GM21576 (cell line): ENCODE results near the gene PHF8.

ENCODE experiments used
- ATAC-seq: cut with Tn5 transposase; IDR thresholded peaks from one replicate; pipeline ENCODE4 v1.9.1; 2021; ENCODE audit warnings: mild to moderate bottlenecking, moderate library complexity; ENCODE audit not compliant: unreplicated experiment

Gene PHF8

DNA sequence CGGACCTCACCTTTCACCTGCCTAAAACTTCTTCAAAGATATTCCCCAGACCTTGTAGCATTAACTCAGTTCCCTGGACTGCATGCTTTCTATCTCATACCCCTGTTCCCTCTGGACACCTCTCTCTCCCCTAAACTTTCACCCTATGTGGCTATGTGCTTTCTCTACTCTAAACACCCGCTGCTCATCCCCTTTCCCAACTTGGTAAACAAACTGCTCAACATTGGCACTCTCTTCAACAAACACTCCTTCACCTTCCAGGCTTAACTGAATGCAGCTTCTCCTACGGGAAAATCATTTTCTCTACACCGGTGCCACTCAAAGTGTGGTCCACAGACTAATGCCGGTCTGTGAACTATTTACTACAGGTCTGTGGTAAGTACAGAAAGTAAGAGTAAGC is 19.9 kb downstream of the PHF8 start:
- no peak for ATAC-seq

- no peak for ATAC-seq
Observed at GRCh38 chrX:54012830-54013500, 31.3 kb downstream of the PHF8 start.

DNA sequence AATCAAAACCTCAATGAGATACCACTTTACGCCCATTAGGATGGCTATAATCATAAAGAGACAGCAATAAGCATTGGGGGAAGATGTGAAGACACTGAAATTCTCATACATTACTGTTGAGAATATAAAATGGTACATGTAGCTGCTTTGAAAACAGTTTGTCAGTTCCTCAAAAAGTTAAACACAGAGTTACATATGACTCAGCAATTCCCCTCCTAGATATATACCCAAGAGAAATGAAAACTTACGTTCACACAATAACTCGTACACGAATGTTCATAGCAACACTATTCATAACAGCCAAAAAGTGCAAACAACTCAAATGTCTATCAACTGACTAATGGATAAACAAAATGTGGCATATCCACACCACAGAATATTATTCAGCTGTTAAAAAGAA is 36.6 kb downstream of the PHF8 start:
- no peak for ATAC-seq

DNA sequence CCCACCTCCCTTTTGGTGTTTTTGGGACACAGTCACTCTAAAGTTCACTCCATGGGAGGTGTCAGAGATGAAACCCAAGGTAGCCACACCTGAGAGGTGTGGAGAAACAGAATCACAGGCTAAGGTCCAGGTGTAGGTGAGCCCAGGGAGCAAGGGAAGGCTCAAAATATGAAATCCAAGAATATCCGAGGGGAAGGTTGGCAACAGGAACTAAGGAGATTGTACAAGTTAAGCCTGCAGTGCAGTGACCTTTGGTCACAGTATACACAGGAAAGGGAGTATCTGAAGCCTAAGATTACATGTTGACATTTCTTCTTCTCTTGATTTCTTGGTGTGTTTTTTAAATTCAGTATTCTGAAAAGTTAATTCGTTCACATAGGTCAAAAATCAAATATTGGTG is 46.5 kb downstream of the PHF8 start:
- no peak for ATAC-seq

- ATAC-seq, result no peak
Observed at GRCh38 chrX:53992589-53992988, 51.7 kb downstream of the PHF8 start.

DNA sequence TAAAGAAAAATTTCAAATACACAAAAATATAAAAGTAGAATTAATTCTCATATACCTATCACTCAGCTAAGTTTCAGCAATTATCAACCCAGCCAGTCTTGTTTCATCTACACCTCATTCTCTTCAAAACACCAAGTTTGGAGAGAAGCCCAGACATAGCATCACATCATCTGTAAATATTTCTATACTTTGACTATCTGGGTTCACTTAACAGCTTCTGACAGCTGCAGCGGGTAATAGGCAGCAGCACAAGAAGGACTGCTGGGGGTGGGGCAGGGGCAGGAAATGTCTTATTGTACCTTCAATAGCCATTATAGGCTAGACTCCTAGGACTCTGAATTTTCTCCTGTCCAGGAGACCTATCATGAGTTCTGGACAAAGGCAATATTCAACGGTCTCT is 54.1 kb downstream of the PHF8 start:
- ATAC-seq, result no peak

- ATAC-seq, result no peak
Observed at GRCh38 chrX:53984895-53985294, 59.4 kb downstream of the PHF8 start.

GRCh38 chrX:53974529-53974928 is 69.7 kb downstream of the PHF8 start:
- no peak for ATAC-seq

DNA sequence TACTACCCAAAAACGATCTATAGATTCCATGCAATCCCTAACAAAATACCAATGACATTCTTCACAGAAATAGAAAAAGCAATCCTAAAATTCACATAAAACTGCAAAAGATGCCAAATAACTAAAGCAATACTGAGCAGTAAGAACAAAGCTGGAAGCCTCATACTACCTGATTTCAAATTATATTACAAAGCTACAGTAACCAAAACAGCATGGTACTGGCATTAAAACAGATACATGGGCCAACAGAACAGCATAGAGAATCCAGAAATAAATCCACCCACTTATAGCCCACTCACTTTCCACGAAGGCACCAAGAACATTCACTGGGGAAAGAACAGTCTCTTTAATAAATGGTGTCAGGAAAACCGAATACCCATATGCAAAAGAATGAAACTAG is 74.7 kb downstream of the PHF8 start:
- no peak for ATAC-seq

- no peak for ATAC-seq
Observed at GRCh38 chrX:53950130-53950733, 94.0 kb downstream of the PHF8 start.

GRCh38 chrX:53940180-53940579 is 104.1 kb downstream of the PHF8 start:
- no peak for ATAC-seq

DNA sequence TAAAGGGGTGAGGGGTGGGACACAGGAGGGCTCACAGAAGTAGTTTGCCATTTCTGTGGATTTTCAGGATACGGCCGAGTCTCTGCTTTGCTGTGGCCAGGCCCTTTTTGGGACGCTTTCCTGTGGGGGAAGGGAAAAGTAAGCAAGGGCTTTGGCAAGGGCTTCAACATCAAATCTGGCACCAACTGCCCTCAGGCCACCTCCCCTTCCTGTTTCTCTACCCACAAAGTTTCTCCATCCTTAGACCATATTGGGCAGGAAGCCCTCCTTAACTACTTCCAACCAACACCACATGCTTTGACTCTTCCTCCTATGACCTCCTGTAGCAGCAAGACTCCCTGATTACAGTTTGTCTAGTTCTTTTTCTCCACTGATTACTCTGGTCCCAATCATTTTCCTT is 105.1 kb downstream of the PHF8 start:
- ATAC-seq, result no peak

DNA sequence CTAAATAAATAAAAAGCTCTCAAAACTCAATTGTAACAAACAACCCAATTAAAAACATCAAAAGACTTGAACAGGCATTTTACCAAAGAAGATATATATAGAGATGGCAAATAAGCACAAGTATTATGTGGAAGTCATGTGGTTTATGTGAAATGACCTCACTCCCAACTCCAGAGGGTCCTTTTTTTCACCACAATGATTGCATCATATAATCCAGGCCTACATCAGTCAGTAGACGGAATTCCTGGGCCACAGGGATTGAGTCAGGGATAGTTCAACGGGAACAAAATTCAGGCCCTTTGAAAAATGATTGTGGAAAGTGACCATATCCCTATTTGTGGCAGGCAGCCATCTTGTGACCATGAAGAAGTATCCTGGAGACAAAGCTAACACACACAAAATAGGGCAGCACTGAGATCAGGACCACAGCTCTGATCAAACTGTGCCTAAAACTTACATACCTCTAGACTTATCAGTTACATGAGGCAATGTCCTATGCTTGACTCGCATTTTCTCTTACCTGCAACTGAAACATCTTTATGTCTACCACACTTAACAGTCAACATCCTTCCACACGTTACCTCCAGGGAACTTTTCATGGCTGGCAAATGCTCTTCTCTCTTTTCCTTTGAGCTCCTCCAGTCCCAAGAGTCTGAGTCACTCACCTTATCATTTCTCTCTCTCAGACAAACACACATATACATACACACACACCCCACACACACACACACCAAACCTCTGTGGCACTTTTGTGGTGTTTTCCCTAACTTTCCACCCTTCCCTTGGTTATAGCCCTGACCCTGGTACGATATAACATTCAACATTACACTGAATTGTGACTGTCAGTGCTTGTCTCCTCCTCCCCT is 113.5 kb downstream of the PHF8 start:
- no peak for ATAC-seq

DNA sequence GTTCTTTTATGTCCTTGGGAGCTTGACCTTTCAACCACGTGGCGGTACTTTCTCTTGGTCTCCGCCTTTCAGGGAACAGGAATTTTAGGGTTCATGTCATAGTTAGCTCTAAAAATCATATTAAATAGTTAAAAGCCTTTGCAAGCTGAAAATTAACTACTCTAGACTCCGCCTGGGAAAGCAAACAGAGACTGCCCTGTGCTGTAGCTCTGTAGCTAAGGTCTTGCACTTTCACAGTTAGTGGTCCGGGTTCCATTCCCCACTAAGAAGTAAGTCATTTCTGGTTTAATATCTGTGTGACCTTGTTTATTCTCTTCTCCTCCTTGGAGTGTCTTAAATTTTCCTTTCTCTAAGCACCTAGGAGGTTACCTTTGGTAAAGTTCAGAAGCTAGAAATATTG is 118.2 kb downstream of the PHF8 start:
- no peak for ATAC-seq

DNA sequence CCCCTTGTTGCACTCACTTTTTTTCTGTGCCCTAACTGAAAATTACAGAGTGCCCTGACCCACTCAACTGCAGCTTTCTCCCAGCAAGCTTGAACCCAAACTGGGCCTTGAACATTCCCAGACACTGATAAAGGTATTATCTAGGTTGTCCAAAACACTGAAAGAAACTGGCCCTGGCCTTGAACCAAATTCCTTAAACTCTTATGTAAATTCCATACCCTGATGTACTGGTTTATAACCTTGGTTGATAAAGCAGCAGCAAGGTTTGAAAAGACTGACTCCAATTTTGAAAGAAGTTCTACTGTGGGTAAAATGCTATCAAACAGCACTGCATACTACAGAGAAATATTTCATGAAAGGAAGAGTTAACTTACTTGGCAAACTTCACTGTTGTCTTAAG is 125.6 kb downstream of the PHF8 start:
- ATAC-seq, result no peak

GRCh38 chrX:53900623-53901022 is 143.7 kb downstream of the PHF8 start:
- ATAC-seq, result no peak

- ATAC-seq, result no peak
Observed at GRCh38 chrX:53895270-53895669, 149.0 kb downstream of the PHF8 start.
